GM23338 (cell line): ENCODE measurements around the gene TLE2. TPM values are rescaled to one million over a fixed set of nuclear protein-coding genes. Genes with fewer than 3 reads are reported as not detected.
"Not testable (repeated sequence)": the region's sequence is repeated elsewhere in the genome, so short reads cannot be mapped to it uniquely, and the experiment has no call there.

ENCODE experiments used
- ATAC-seq: fragments of 200-7000 bp; cut with Tn5 transposase; 3 replicates; pipeline ENCODE4 v1.9.1; 2020
- DNase-seq: peaks from one replicate; pipeline ENCODE4 v3.0.0-alpha.2; 2015; ENCODE audit warnings: low spot score
- H2AFZ ChIP-seq: fragments of 200-600 bp; sonication (generic); 2 replicates; pipeline ENCODE4 v1.8.0; 2016; ENCODE audit warnings: antibody characterized with exemption, mild to moderate bottlenecking, moderate library complexity
- H3F3A ChIP-seq: fragments of 200-600 bp; sonication (generic); replicated peaks from 2 replicates; pipeline ENCODE4 v1.8.0; 2017; ENCODE audit warnings: antibody characterized with exemption, mixed run types, low read depth
- H3K27ac ChIP-seq: fragments of 200-600 bp; sonication (generic); 2 replicates; pipeline ENCODE4 v1.6.1; 2016; ENCODE audit warnings: low read depth
- H3K27me3 ChIP-seq: fragments of 200-600 bp; sonication (generic); 2 replicates; pipeline ENCODE4 v1.8.0; 2016; ENCODE audit warnings: mild to moderate bottlenecking, mixed run types, moderate library complexity; ENCODE audit not compliant: insufficient read depth
- H3K36me3 ChIP-seq: fragments of 200-600 bp; sonication (generic); 2 replicates; pipeline ENCODE4 v1.8.0; 2016; ENCODE audit warnings: mild to moderate bottlenecking; ENCODE audit not compliant: insufficient read depth
- H3K4me1 ChIP-seq: fragments of 200-600 bp; sonication (generic); 2 replicates; pipeline ENCODE4 v1.8.0; 2016; ENCODE audit warnings: mild to moderate bottlenecking, moderate library complexity; ENCODE audit not compliant: insufficient read depth
- H3K4me2 ChIP-seq: fragments of 200-600 bp; sonication (generic); 2 replicates; pipeline ENCODE4 v1.7.1; 2017; ENCODE audit warnings: mixed run types
- H3K4me3 ChIP-seq: fragments of 200-600 bp; sonication (generic); 2 replicates; pipeline ENCODE4 v1.6.1; 2016; ENCODE audit warnings: mixed run types
- H3K79me2 ChIP-seq: fragments of 200-600 bp; sonication (generic); replicated peaks from 2 replicates; pipeline ENCODE4 v1.8.0; 2017; ENCODE audit warnings: mild to moderate bottlenecking; ENCODE audit not compliant: insufficient read depth
- H3K9me2 ChIP-seq: fragments of 200-600 bp; sonication (generic); 2 replicates; pipeline ENCODE4 v1.8.0; 2017; ENCODE audit not compliant: insufficient read depth
- H4K20me1 ChIP-seq: fragments of 200-600 bp; sonication (generic); replicated peaks from 2 replicates; pipeline ENCODE4 v1.8.0; 2017; ENCODE audit warnings: mild to moderate bottlenecking; ENCODE audit not compliant: insufficient read depth
- H3K27ac Mint-ChIP-seq: 2 replicates; pipeline ENCODE4 v1.8.0; 2020; ENCODE audit warnings: inconsistent platforms, mild to moderate bottlenecking, moderate library complexity, mixed read lengths
- H3K27me3 Mint-ChIP-seq: 3 replicates; pipeline ENCODE4 v1.8.0; 2022; ENCODE audit warnings: low read depth, mild to moderate bottlenecking, moderate library complexity, mixed read lengths, inconsistent platforms; ENCODE audit not compliant: insufficient read depth, poor library complexity
- H3K36me3 Mint-ChIP-seq: 3 replicates; pipeline ENCODE4 v1.8.0; 2021; ENCODE audit warnings: low read depth, mild to moderate bottlenecking, inconsistent platforms, moderate library complexity, mixed read lengths
- H3K4me1 Mint-ChIP-seq: 3 replicates; pipeline ENCODE4 v1.8.0; 2020; ENCODE audit warnings: mild to moderate bottlenecking, inconsistent platforms, mixed read lengths
- H3K4me3 Mint-ChIP-seq: 3 replicates; pipeline ENCODE4 v1.8.0; 2021; ENCODE audit warnings: moderate library complexity, mild to moderate bottlenecking, inconsistent platforms, mixed read lengths
- H3K9me3 Mint-ChIP-seq: 3 replicates; pipeline ENCODE4 v1.8.0; 2020; ENCODE audit warnings: moderate library complexity, mild to moderate bottlenecking, inconsistent platforms, mixed read lengths
- CTCF ChIP-seq, 2 experiments: fragments of 200-600 bp in 1 of 2; sonication (generic) in 1 of 2; conservative IDR thresholded peaks; 2 replicates each; pipeline versions ENCODE4 v1.5.1 to v1.6.1; 2016 to 2017; ENCODE audit warnings: antibody characterized with exemption in 2 of 2, low read depth in 2 of 2, mild to moderate bottlenecking in 2 of 2, moderate library complexity in 1 of 2
- EZH2phosphoT487 ChIP-seq: fragments of 200-600 bp; sonication (generic); IDR thresholded peaks from one replicate; pipeline ENCODE4 v1.8.1; 2018; ENCODE audit warnings: antibody characterized with exemption; ENCODE audit not compliant: unreplicated experiment
- JUNB ChIP-seq: IDR thresholded peaks from one replicate; pipeline ENCODE4 v1.6.1; 2016; ENCODE audit warnings: antibody characterized with exemption; ENCODE audit not compliant: unreplicated experiment
- POLR2AphosphoS5 ChIP-seq: IDR thresholded peaks from 2 replicates; pipeline ENCODE4 v1.6.1; 2016; ENCODE audit warnings: antibody characterized with exemption, low read depth
- ZNF331 ChIP-seq: fragments of 250-450 bp; sonication (Bioruptor Pico); IDR thresholded peaks from 2 replicates; pipeline ENCODE4 v1.5.0; 2020; ENCODE audit warnings: low read depth, mild to moderate bottlenecking, moderate library complexity
- ZNF462 ChIP-seq: fragments of 250-450 bp; sonication (Bioruptor Pico); IDR thresholded peaks from 2 replicates; pipeline ENCODE4 v1.5.0; 2020; ENCODE audit warnings: mild to moderate bottlenecking, moderate library complexity
- polyA plus RNA-seq: library from polyadenylated mRNA; unstranded; fragments of >200 nt; fragmentation: Nextera tagmentation; extraction: Ambion mirVana; gene quantifications from 2 replicates; pipeline ENCODE4 v1.2.1, GENCODE V29; 2016
- total RNA-seq: library from RNA; depleted of rRNA; stranded (reverse); fragments of >200 nt; shearing (Covaris generic); gene quantifications from 2 replicates; pipeline ENCODE4 v1.2.3, GENCODE V29; 2014

Gene TLE2
- total and polyA plus RNA-seq, 2 experiments from 2014 or later: 5.2 to 22.8 TPM

- H3K9me2 ChIP-seq: no peaks in the 10 kb centered on the region
- H2AFZ ChIP-seq: no peak overlapping the region
- DNase-seq (peak; percentile 45), ATAC-seq (peak; percentile 26; the same call in 2 of the 3 replicates)
- H3K79me2 ChIP-seq: no peaks in the 10 kb centered on the region
- H3K27me3 ChIP-seq: no peaks in the 10 kb centered on the region
- Mint-ChIP-seq H3K27ac (no peak overlapping the region), H3K4me1 (peaks cover 4% of the 10 kb centered on the region; the same call in 2 of the 3 replicates), H3K36me3 (no peaks in the 10 kb centered on the region; the same call in 2 of the 3 replicates), H3K9me3 (no peaks in the 10 kb centered on the region), H3K4me3 (no peak overlapping the region), H3K27me3 (peaks cover 18% of the 10 kb centered on the region)
- no peaks in the 10 kb centered on the region for H4K20me1 ChIP-seq
- no peaks in the 10 kb centered on the region for H3F3A ChIP-seq
- H3K4me2 ChIP-seq: no peak overlapping the region
- TF ChIP-seq ZNF331 (CRISPR knock-in tag) (no peak), CTCF (conservative IDR thresholded peaks at IDR 0.05; ENCODE audit: low read depth in 2 of 2) (no peak), ZNF462 (CRISPR knock-in tag) (no peak), EZH2phosphoT487 (no peak), POLR2AphosphoS5 (no peak), JUNB (no peak)
- H3K4me3 ChIP-seq: no peak overlapping the region
- 0 out of 2 replicates have a peak overlapping the region, but pooled peaks have one; percentile 32 for H3K27ac ChIP-seq
- H3K4me1 ChIP-seq: no peaks in the 10 kb centered on the region
- H3K36me3 ChIP-seq: no peaks in the 10 kb centered on the region
Observed at GRCh38 chr19:3012621-3013262, 16.3 kb downstream of the TLE2 start.

GRCh38 chr19:3012059-3012458 is 17.0 kb downstream of the TLE2 start:
- not testable (repeated sequence) for DNase-seq

More at GRCh38 chr19:3012059-3012458, 17.0 kb downstream of the TLE2 start:
- H2AFZ ChIP-seq, H3K27ac Mint-ChIP-seq, H4K20me1 ChIP-seq, ATAC-seq, H3K4me2 ChIP-seq, H3K9me2 ChIP-seq, H3K4me1 ChIP-seq, H3K27me3 ChIP-seq, H3K4me3 ChIP-seq, H3K4me1 Mint-ChIP-seq, H3K36me3 Mint-ChIP-seq, H3K9me3 Mint-ChIP-seq, H3K36me3 ChIP-seq, H3K4me3 Mint-ChIP-seq, H3K79me2 ChIP-seq, H3K27ac ChIP-seq, H3F3A ChIP-seq: not testable (repeated sequence)
- peaks cover 18% of the 10 kb centered on the region for H3K27me3 Mint-ChIP-seq
